ENCODE measurements around the gene SNRPD3. TPM values are rescaled to one million over a fixed set of nuclear protein-coding genes. Genes with fewer than 3 reads are reported as not detected.

Gene SNRPD3
- total RNA-seq, 1 donor from 2014 or later, result 302 TPM

GRCh38 chr22:24580276-24580675 lies 24.5 kb downstream of the SNRPD3 start:
- no peak overlapping the region for H3K4me2 ChIP-seq
- Mint-ChIP-seq H3K4me3 (no peak overlapping the region), H3K9me3 (no peaks in the 10 kb centered on the region), H3K27ac (no peak overlapping the region), H3K36me3 (peaks cover 7% of the 10 kb centered on the region), H3K27me3 (ENCODE audit: insufficient read depth, low read depth) (peaks cover 2% of the 10 kb centered on the region), H3K4me1 (no peaks in the 10 kb centered on the region)
- peaks cover 32% of the 10 kb centered on the region for H3F3A ChIP-seq (ENCODE audit: low read depth)
- H3K36me3 ChIP-seq, result no peaks in the 10 kb centered on the region
- no peaks in the 10 kb centered on the region for H3K9me3 ChIP-seq (ENCODE audit: low read depth)
- no peaks in the 10 kb centered on the region for H4K20me1 ChIP-seq (ENCODE audit: low read depth)
- no peaks in the 10 kb centered on the region for H3K79me2 ChIP-seq (ENCODE audit: low read depth)
- no peak overlapping the region for H3K9ac ChIP-seq
- H3K27me3 ChIP-seq, result no peaks in the 10 kb centered on the region
- no peak overlapping the region for H3K27ac ChIP-seq
- no peak overlapping the region for H2AFZ ChIP-seq (replicated peaks)
- DNase-seq (ENCODE audit: low spot score), result no peak
- H3K4me1 ChIP-seq, result no peaks in the 10 kb centered on the region
- TF ChIP-seq EZH2 (IDR thresholded peaks at IDR 0.05), result no peak
- TF ChIP-seq EZH2phosphoT487 (IDR thresholded peaks at IDR 0.05), result no peak
- TF ChIP-seq CTCF (IDR thresholded peaks at IDR 0.05), result no peak
- H3K4me3 ChIP-seq, result no peak overlapping the region

- H3K9me3 Mint-ChIP-seq, result no peaks in the 10 kb centered on the region
- Histone ChIP-seq H3K36me3 (no peaks in the 10 kb centered on the region), H3K4me3 (no peak overlapping the region), H3K79me2 (ENCODE audit: low read depth) (no peaks in the 10 kb centered on the region), H2AFZ (replicated peaks) (no peak overlapping the region), H3K9ac (no peak overlapping the region), H3F3A (ENCODE audit: low read depth) (peaks cover 26% of the 10 kb centered on the region), H4K20me1 (ENCODE audit: low read depth) (no peaks in the 10 kb centered on the region), H3K4me1 (no peaks in the 10 kb centered on the region), H3K27ac (no peak overlapping the region), H3K4me2 (no peak overlapping the region), H3K9me3 (ENCODE audit: low read depth) (no peaks in the 10 kb centered on the region), H3K27me3 (no peaks in the 10 kb centered on the region)
- no peak for DNase-seq (ENCODE audit: low spot score)
- H3K27ac Mint-ChIP-seq, result no peak overlapping the region
- H3K4me3 Mint-ChIP-seq, result no peak overlapping the region
- H3K4me1 Mint-ChIP-seq, result no peaks in the 10 kb centered on the region
- peaks cover 2% of the 10 kb centered on the region for H3K27me3 Mint-ChIP-seq (ENCODE audit: insufficient read depth, low read depth)
- no peak for TF ChIP-seq CTCF (IDR thresholded peaks at IDR 0.05)
- TF ChIP-seq EZH2 (IDR thresholded peaks at IDR 0.05), result no peak
- H3K36me3 Mint-ChIP-seq, result peaks cover 3% of the 10 kb centered on the region
Observed at GRCh38 chr22:24582056-24582814, 26.4 kb downstream of the SNRPD3 start.

GRCh38 chr22:24583221-24584165 lies 27.7 kb downstream of the SNRPD3 start:
- Histone ChIP-seq H3K4me2 (no peak overlapping the region), H3K79me2 (ENCODE audit: low read depth) (no peaks in the 10 kb centered on the region), H3K9ac (no peak overlapping the region), H4K20me1 (ENCODE audit: low read depth) (no peaks in the 10 kb centered on the region), H3K27me3 (no peaks in the 10 kb centered on the region), H3K4me3 (no peak overlapping the region), H3K4me1 (no peaks in the 10 kb centered on the region), H2AFZ (replicated peaks) (no peak overlapping the region), H3K36me3 (no peaks in the 10 kb centered on the region), H3F3A (ENCODE audit: low read depth) (peaks cover 17% of the 10 kb centered on the region), H3K9me3 (ENCODE audit: low read depth) (no peaks in the 10 kb centered on the region), H3K27ac (no peak overlapping the region)
- peaks cover 2% of the 10 kb centered on the region for H3K27me3 Mint-ChIP-seq (ENCODE audit: insufficient read depth, low read depth)
- H3K27ac Mint-ChIP-seq, result peak overlapping the region; percentile 79
- no peak for TF ChIP-seq EZH2 (IDR thresholded peaks at IDR 0.05)
- TF ChIP-seq CTCF (IDR thresholded peaks at IDR 0.05), result no peak
- TF ChIP-seq EZH2phosphoT487 (IDR thresholded peaks at IDR 0.05), result no peak
- no peaks in the 10 kb centered on the region for H3K9me3 Mint-ChIP-seq
- no peaks in the 10 kb centered on the region for H3K4me1 Mint-ChIP-seq
- no peak overlapping the region for H3K4me3 Mint-ChIP-seq
- no peaks in the 10 kb centered on the region for H3K36me3 Mint-ChIP-seq
- DNase-seq (ENCODE audit: low spot score), result no peak

All from neural progenitor cell (in vitro differentiated cells).